Measurements from ENCODE around the gene TTC21A.

The TTC21A gene

DNA sequence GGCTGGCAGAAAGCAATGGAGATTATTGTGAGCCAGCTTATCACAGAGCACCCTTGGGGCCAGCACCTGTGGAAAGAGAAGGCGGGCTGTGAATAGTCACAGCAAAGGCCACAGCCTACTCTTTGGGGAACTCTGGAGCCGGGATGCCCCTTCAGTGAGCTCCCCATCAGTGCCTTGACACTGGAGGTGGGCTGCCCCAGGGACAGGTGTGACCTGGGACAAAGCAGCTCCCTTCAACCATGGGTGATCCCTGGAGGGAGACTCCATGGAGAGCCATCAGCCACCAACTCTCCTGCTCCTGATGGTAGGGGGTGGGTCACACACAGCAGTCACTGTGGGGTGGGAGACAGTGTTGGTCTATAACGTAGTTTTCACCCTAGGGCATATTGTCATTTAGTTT, 5.8 kb downstream of the TTC21A start:
- DNase-seq, result no peak

DNA sequence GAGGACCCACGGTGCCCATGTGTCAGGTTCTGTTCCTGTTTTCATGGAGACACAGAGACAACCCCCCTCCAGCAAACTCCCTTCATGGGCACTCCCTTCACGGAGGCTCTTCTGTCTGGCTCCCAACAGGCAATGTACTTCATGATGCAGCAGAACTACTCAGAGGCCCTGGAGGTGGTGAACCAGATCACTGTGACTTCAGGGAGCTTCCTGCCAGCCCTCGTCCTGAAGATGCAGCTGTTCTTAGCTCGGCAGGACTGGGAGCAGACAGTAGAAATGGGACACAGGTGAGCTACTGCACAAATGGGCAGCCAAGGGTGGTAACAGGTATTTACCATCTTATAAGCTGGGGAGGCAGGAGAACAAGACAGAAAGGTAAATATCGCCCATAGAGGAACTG, 7.0 kb downstream of the TTC21A start:
- DNase-seq, result no peak

DNA sequence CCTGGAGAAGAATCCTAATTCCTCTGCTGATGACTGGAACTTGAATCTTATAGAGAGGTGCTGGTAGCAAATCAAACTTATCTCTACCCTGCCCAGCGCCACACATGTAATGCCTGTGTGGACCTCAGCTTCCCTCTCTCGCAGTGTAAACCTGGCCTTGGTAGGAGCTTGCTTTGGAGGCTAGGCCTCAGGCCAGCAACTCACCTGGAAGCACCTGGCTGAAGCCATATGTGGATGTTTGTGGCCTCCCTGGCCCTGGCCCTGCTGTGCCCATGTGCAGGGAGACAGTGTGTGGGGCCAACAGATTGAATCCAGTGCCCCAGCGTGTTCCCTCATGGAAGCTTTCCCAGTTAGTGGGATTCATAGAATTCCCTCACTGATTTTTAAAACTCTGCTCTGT, 8.4 kb downstream of the TTC21A start:
- no peak for DNase-seq

DNA sequence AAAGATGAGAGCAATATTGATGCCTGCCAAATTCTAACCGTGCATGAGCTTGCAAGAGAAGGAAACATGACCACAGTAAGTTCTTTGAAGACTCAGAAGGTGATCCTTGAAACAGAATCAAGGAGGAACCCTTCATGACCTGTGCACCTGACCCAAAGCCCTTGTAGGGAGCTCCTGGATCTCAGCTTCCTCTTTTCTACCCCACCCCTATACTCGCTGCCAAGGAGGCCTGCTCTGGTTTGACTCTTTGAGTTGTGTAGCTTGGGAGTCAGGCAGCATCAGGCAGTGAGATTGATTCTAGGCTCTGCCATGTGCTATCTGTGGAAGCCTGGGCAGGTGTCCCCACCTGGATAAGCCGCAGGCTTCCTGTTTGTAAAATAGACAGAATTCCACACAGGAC, 10.6 kb downstream of the TTC21A start:
- no peak for DNase-seq

DNA sequence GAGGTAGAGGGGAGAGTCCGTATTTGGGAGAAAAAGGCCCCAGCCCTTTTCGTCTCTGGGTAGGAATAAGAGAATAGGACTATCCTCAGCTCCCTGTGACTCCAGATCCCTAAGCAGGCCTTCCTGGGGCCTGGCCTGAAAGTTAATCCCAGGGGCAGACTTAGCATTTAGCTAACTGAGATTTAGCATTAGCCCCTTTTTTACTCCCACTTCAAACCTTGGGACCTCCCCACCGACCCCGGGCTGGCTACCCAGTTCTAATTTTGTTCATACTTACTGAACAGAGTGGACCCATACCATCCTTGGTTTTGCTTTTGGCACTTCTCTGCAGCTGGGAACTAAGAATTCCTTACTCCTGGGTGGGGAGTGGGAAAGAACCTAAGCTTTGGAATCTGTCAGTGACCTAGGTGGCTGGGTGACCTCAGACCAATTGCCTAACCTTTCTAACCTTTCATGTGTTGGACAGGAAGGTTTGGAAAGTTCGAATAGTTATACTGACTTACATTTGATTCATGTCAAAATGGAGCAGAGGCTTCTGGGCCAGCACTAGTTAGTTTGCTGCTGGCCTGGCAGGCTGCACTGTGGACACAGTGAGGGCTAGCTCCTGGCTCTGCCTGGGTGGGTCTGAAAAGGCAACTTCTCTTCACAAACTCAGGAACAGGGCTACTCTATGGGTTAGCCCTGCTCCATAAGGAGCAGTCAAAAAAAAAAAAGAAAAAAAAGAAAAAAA, 11.6 kb downstream of the TTC21A start:
- no peak for DNase-seq

DNA sequence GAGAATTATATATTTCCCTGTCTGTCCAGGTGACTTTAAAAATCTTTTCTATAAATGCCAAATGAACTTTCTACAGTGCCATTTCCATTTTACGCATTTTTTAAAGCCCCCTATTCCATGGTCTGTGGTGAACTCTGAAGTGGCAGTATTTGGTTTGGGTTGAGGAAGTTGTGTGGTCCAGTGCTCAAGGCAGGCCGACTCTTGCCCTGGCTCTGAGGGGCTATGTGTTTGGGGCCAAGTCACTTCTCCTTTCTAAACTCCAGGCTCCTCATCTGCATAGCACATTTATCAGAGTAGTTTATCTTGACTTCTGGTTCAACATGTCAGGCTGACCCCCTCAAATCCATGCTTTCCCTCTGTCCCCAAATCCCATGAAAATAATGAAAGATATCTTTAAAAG, 14.1 kb downstream of the TTC21A start:
- no peak for DNase-seq

DNA sequence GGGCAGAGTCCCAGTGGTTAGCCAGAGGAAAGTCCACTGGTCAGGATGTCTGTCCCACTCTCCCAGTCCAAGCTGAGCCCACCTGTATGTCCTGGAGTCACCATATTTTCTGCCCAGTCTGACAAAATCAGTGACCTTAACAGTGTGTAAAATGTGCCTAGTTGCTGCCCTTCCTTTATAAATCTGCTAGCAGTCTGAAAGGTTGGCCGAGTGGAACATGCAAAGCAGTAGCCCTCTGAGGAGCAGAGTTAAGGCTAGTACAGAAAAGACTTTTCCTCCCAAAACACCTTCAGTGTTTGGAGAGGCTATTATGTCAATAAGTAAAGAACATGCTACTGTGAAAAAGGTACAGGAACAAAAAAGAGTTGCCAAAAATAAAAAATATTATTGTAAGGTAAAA, 15.3 kb downstream of the TTC21A start:
- no peak for DNase-seq

DNA sequence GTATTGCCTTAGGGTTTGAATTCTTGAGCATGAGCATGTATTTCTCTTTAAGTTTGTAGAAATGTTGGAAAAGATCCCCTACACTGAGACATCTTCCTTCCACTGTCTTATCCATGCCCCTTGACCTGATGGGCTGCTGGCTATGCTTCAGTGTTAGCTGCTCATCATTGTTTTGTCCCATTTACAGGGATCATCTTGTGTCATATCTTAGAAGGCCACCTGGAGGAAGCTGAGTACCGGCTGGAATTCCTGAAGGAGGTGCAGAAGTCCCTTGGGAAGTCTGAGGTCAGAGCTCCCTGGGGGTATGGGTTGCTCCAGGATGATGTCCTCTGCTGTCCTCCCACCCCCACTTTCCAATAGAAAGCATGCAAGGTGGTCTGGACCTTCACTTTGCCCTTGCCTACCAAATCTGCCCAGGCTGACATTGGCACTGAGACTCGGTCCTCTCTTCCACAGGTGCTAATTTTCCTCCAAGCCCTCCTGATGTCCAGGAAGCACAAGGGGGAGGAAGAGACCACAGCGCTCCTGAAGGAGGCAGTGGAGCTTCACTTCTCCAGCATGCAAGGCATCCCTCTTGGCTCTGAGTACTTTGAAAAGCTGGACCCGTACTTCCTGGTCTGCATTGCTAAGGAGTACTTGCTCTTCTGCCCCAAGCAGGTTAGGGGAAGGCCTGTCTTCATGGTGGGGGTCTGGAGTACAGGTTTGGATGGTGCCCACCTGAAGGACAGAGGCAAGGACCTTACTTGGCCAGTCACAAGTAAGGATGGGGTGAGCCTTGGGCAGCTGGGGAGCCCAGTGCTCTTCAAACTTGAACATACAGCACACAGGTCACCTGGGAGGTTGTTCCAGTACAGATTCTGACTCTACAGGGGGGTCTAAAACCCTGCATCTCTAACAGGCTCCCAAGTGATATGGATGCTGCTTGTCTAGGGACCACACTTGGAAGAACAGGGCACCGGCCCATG, 17.7 kb downstream of the TTC21A start:
- DNase-seq, result no peak

DNA sequence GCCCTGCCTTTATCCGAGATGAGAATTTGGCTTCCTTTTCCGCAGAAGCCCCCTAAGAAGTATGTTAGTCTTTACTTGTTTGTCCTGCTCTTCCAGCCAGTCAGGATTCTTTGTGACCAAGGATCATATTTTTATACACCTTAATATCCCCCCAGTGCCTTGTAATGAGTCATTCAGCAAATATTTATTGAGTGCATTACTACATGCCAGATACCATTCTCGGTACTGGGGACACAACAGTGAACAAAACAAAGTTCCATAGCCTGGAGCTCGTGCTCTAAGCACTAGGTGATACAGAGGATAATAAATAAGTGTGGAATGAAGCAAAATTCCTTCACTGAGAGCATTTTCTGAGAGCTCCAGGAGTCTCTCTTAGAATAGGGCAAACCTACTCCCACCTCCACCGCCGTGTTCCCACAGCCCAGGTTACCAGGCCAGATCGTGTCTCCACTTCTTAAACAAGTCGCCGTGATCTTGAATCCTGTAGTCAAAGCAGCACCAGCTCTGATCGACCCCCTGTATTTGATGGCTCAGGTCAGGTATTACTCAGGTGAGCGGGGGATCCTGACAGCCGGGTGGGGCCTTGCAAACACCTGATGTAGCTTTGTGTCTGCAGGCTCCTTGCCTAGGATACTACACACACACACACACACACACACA, 18.5 kb downstream of the TTC21A start:
- no peak for DNase-seq

DNA sequence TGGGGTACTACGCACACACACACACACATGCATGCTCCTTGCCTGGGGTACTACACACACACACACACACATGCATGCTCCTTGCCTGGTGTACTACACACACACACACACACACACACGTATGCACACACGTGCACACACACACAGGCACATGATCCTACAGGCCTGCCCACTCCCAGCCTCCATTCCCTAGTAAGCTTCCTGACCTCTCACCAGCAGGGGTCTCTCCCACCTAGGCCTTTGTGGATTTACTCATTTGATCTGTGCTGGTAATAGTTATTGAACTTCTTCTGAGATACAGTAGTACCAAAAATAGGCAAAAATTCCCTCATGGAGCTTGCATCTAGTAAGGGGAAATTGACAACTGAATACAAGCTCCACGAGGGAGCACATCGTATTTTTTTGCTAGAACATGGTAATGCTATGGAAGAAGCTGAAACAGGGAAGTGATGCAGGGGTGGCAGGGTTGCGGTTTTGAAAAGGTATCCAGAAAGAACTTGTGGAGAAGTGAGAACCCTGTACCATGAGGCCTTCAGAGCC, 19.1 kb downstream of the TTC21A start:
- peak in 18 of 56 donors; percentile 9 to 64 (median 21) for DNase-seq

DNA sequence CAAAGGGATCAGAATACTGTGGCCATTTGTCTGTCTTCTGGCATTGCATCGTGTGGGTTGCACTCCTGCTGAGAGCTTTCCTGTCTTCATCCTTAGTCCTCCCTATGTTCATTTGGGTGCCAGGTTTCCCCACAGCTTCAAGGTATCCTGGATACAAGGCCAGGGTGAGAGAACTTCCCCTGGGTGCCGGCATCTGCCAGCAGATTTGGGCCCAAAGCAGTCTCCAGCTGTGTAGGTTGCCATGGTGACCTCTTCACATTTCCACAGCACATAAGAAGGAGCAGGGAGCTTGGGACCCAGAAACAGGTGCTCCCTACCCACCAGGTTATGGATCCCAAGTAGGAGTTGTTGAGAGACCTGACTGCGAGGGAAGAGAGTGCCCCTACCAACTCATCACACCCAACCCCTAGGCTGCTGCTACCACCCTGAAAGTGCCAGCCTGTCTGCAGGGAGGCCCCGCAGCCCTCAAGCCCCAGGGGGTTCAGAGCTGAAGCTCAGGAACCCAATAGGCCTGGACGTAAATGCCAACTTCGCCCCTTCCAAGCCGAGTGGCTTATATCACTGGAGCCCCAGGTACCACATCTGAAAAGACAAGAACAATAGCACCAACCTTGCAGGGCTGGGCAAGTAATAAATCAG, 19.9 kb downstream of the TTC21A start:
- DNase-seq, result peak in 1 of 56 donors; percentile 26

DNA sequence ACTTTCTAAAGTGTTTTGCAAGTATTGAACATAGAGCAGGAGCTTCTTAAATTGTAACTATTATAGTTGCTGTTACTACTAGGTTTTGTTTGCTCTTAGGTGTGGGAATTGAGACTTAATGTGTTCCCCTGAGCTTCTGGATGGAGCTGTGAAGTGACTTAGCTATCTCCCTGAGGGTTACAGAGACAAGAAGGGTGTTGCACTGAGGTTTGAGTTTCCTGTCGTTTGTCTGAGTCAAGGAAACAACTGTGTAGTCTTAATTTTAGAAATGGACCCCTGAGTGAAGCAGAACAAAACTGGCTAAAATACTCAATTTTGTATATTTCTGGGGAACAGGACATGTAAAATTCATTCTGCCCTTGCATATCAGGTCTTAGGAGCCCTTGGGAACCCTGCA, 20.4 kb downstream of the TTC21A start:
- DNase-seq, result no peak

DNA sequence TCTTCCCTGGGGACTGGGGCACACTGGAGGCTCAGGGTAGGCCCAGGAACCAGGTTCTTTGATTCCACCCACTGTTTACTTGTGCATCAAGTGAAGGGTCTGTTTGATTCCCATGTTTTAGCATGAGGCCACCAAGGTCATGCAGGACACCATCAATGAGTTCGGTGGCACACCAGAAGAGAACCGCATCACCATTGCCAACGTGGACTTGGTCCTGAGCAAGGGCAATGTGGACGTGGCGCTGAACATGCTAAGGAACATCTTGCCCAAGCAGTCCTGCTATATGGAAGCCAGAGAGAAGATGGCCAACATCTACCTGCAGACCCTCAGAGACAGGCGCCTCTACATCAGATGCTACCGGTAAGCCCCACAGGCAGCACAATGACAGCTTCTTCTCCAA, 21.5 kb downstream of the TTC21A start:
- DNase-seq, result no peak

DNA sequence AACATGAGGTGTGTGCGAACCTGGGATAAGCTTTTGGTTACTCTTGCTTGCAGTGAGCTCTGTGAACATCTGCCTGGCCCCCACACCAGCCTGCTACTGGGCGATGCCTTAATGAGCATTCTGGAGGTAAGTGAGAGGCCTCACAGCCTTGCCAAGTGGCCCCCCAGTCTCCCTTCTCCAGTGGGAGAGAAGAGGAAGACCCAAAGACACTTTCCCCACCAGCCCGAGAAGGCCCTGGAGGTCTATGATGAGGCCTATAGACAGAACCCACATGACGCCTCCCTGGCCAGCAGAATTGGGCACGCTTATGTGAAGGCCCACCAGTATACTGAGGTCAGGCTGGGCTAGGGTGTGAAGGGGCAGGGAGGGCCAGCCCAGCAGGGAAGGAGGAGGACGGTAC, 22.5 kb downstream of the TTC21A start:
- DNase-seq, result no peak

DNA sequence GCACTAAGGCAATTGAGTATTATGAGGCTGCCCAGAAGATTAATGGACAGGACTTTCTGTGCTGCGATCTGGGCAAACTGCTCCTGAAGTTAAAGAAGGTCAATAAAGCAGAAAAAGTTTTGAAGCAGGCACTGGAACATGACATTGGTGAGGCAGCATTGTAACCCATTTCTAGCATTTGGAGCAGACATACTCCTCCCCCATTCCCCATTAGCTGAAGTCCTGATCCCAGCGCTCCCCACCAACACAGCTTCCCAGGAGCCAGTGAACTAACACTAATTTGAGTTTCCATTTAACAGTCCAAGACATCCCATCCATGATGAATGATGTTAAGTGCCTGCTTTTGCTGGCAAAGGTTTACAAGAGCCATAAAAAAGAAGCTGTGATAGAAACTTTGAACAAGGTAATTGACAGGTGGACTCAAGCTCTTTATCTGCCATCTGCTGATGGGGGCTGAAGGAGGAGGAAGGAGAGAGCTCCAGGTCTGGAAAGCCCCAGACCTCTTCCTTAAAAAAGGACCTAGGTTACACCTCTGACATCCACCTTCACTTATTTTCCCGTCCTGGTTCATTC, 23.3 kb downstream of the TTC21A start:
- no peak for DNase-seq

DNA sequence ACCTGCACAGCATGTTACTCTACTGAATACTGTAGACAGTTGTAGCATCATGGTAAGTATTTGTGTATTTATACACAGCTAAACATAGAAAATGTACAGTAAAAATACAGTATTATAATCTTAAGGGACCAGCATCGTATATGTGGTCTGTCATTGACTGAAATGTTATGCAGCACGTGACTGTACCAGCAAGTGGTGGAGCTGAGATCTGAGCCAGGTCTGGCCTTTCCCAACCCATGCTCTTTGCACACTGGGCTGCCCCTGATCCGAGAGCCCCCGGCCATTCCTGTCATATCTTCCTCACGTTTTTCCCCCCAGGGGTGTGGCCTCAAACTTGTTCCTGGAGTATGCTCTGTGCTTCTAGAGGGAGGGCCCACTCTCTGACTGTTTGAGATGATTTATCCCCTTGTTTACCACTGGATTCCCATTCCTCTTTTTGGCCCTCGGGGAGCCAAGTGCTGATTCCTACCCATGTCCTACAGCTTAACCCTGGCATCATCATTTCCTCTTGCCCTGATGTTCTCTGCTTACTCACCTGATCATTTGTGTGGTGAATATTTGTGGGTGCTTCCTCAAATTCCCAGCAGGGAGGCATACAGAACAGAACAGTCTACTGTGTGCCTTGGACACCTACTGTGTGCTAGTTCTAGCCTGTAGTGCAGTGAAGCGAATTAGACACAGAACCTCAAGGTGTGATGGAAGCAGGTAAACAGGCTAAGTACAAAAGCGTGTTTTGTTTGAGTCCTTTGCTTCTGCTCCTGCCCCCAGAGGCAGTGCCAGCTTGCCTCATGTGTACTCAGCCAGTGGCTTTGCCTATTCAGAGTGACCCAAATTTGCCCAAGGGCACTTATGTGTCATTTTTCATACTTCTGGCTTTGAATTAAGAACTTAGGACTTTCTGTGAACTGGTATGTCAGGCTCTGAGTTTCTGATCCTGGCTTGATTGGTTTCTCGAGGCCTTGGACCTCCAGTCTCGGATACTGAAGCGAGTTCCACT, 24.9 kb downstream of the TTC21A start:
- no peak for DNase-seq

DNA sequence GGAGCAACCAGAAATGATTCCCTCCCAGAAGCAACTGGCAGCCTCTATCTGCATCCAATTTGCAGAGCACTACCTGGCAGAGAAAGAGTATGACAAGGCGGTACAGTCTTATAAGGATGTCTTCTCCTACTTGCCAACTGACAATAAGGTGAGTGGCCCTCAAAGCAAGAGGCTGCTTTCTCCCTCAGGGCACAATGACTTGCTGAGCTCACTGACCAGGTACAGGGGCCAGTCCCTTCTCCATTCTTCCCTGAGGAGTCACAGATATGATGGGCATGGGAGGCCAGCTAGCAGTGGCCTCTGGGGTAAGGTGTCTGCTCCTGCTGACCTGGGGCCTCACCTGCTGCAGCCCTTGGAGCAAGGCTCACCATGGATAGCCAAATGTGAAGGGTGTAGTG, 25.6 kb downstream of the TTC21A start:
- no peak for DNase-seq

DNA sequence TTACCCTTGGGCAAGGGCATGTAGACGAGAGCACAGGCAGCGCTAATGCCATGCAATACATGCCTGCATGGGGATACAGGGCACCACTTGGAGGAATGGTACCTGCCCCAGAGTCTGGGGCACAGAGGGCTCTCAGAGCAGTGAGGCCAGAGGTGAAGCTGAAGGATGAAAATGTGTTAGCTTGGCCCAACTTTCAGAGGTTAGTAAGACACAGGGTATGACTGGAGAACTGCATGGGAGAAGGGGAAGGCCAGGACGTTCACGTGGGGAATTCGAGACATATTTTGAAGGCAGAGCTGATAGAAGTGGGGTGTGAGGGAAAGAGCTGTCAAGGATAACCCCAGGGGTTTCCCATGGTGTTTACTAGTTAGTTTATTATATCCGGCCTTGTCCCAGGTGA, 26.3 kb downstream of the TTC21A start:
- no peak for DNase-seq

DNA sequence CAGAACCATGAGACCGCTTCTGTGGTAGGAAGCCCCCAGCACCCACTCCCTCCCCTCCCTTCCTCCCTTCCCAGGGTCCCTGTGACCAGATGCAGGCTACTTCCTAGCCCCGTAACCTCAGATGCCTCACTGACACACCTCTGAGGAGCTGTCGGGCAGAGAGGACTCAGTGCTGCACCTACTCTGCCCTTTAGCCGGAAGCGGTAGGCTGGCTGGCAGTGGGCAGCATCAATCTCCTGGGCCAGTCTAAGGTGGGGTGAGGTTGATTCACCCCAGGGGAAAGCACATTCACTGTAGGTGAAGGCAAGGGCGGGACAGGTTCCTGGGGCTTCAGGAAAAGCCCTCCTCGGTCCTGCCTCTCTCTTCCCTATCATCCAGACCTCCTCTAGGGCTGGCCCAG, 26.8 kb downstream of the TTC21A start:
- DNase-seq, result no peak

All from nucleus accumbens (tissue), 56 donors.